Keratinocyte (primary cell): Measurements from ENCODE around the gene SPATS2L. TPM values are rescaled to one million over a fixed set of nuclear protein-coding genes. Genes with fewer than 3 reads are reported as not detected.

Experiments used
- DNase-seq: peaks from one replicate; pipeline ENCODE4 v3.0.0-alpha.2; 2011; ENCODE audit warnings: low read depth, missing footprints, low spot score
- FAIRE-seq: peaks from 2 replicates; lab custom pipeline; 2011; peaks lifted over from hg19 to GRCh38; lab: Jason Lieb, UNC
- H2AFZ ChIP-seq: 2 replicates; pipeline ENCODE4 v1.6.0; 2012; ENCODE audit warnings: low read length, control low read depth, inconsistent platforms; ENCODE audit not compliant: control insufficient read depth
- H3K27ac ChIP-seq: 2 replicates; pipeline ENCODE4 v1.5.1; 2011; ENCODE audit warnings: low read length; ENCODE audit not compliant: control insufficient read depth, insufficient read depth
- H3K27me3 ChIP-seq: 3 replicates; pipeline ENCODE4 v1.6.0; 2011; ENCODE audit warnings: low read length; ENCODE audit not compliant: control insufficient read depth, insufficient read depth; ENCODE audit errors: extremely low read depth
- H3K36me3 ChIP-seq, 2 experiments: 2 replicates in 1 of 2; 3 replicates in 1 of 2; pipeline ENCODE4 v1.5.1; 2011; ENCODE audit warnings: low read length in 2 of 2, mild to moderate bottlenecking in 1 of 2; ENCODE audit not compliant: control insufficient read depth in 2 of 2, insufficient read depth in 2 of 2; ENCODE audit errors: extremely low read depth in 1 of 2
- H3K4me1 ChIP-seq: 3 replicates; pipeline ENCODE4 v1.5.1; 2011; ENCODE audit warnings: low read length; ENCODE audit not compliant: control insufficient read depth, insufficient read depth; ENCODE audit errors: extremely low read depth
- H3K4me2 ChIP-seq: 3 replicates; pipeline ENCODE4 v1.6.0; 2011; ENCODE audit warnings: low read depth, low read length; ENCODE audit not compliant: control insufficient read depth, insufficient read depth; ENCODE audit errors: extremely low read depth
- H3K4me3 ChIP-seq, 3 experiments: fragments of 200-600 bp in 1 of 3; sonication (generic) in 1 of 3; 2 replicates in 2 of 3; 3 replicates in 1 of 3; pipeline ENCODE4 v1.5.1; 2011 to 2016; ENCODE audit warnings: low read length in 3 of 3, mild to moderate bottlenecking in 3 of 3, control low read depth in 2 of 3, inconsistent platforms in 1 of 3, low read depth in 1 of 3, mixed read lengths in 1 of 3, mixed run types in 1 of 3, moderate library complexity in 1 of 3; ENCODE audit not compliant: control insufficient read depth in 2 of 3, insufficient read depth in 2 of 3; ENCODE audit errors: extremely low read depth in 1 of 3
- H3K79me2 ChIP-seq: 2 replicates; pipeline ENCODE4 v1.6.0; 2012; ENCODE audit warnings: low read length; ENCODE audit not compliant: control insufficient read depth, insufficient read depth
- H3K9ac ChIP-seq: 3 replicates; pipeline ENCODE4 v1.6.0; 2011; ENCODE audit warnings: low read length; ENCODE audit not compliant: control insufficient read depth, insufficient read depth; ENCODE audit errors: extremely low read depth
- H3K9me1 ChIP-seq: 3 replicates; pipeline ENCODE4 v1.6.0; 2011; ENCODE audit warnings: low read length; ENCODE audit not compliant: control insufficient read depth, insufficient read depth; ENCODE audit errors: extremely low read depth
- H3K9me3 ChIP-seq: 2 replicates; pipeline ENCODE4 v1.5.1; 2012; ENCODE audit warnings: low read depth, low read length; ENCODE audit not compliant: control insufficient read depth
- H4K20me1 ChIP-seq: 3 replicates; pipeline ENCODE4 v1.6.0; 2011; ENCODE audit warnings: low read length; ENCODE audit not compliant: control insufficient read depth, insufficient read depth; ENCODE audit errors: extremely low read depth
- EZH2 ChIP-seq: IDR thresholded peaks from one replicate; pipeline ENCODE4 v1.6.1; 2012; ENCODE audit warnings: inconsistent platforms, mild to moderate bottlenecking, low read length, moderate library complexity
- dilution Hi-C: fragments of 300-500 bp; cut with MboI; formaldehyde crosslinking; loops from one replicate; pipeline ENCODE4 v1.7.0; 2020; ENCODE audit warnings: low sequenced_read_pairs; ENCODE audit not compliant: extremely low pct_ligation_motif_present
- polyA plus RNA-seq, 5 experiments: library from polyadenylated mRNA; depleted of rRNA in 3 of 5; stranded (reverse) in 3 of 5; stranded (forward) in 1 of 5; unstranded in 1 of 5; fragments of >200 nt; gene quantifications; 1 replicate in 1 of 5; 2 replicates in 3 of 5; 3 replicates in 1 of 5; pipeline versions ENCODE4 v1.2.1 to v1.2.3, GENCODE V29; 2011 to 2012; ENCODE audit warnings: missing spikeins in 2 of 5, low read depth in 1 of 5, low replicate concordance in 1 of 5
- TF ChIP-seq, protein P1 (sequence below), 3 experiments: IDR thresholded peaks in 1 of 3; conservative IDR thresholded peaks in 1 of 3; optimal IDR thresholded peaks in 1 of 3; 2 replicates in 2 of 3; 3 replicates in 1 of 3; pipeline versions ENCODE3 to v1.5.1; 2011; ENCODE audit warnings: low read length in 3 of 3, mild to moderate bottlenecking in 3 of 3, moderate library complexity in 2 of 3, control low read depth in 1 of 3, inconsistent platforms in 1 of 3; ENCODE audit not compliant: insufficient read depth in 2 of 3; ENCODE audit errors: extremely low read depth in 1 of 3

The SPATS2L gene
- polyA plus RNA-seq, 1 donor (not counting 4 experiments of a cell fraction or from before 2014, with no cell fraction given): 95.3 TPM

- Histone ChIP-seq H3K4me2 (no peak overlapping the region), H3K4me3 (no peak overlapping the region), H3K79me2 (no peaks in the 10 kb centered on the region), H4K20me1 (no peaks in the 10 kb centered on the region), H2AFZ (no peak overlapping the region), H3K9ac (no peak overlapping the region), H3K27ac (no peak overlapping the region), H3K9me3 (no peaks in the 10 kb centered on the region), H3K27me3 (no peaks in the 10 kb centered on the region), H3K9me1 (no peaks in the 10 kb centered on the region), H3K4me1 (no peaks in the 10 kb centered on the region), H3K36me3 (peaks cover 17% of the 10 kb centered on the region in 2 experiments)
- DNase-seq (no peak), FAIRE-seq (no peak)
- dilution Hi-C loops: no loop called here
- TF ChIP-seq, protein P1, sequence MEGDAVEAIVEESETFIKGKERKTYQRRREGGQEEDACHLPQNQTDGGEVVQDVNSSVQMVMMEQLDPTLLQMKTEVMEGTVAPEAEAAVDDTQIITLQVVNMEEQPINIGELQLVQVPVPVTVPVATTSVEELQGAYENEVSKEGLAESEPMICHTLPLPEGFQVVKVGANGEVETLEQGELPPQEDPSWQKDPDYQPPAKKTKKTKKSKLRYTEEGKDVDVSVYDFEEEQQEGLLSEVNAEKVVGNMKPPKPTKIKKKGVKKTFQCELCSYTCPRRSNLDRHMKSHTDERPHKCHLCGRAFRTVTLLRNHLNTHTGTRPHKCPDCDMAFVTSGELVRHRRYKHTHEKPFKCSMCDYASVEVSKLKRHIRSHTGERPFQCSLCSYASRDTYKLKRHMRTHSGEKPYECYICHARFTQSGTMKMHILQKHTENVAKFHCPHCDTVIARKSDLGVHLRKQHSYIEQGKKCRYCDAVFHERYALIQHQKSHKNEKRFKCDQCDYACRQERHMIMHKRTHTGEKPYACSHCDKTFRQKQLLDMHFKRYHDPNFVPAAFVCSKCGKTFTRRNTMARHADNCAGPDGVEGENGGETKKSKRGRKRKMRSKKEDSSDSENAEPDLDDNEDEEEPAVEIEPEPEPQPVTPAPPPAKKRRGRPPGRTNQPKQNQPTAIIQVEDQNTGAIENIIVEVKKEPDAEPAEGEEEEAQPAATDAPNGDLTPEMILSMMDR (optimal IDR thresholded peaks at IDR 0.05 in 1 of 3, IDR thresholded peaks at IDR 0.05 in 1 of 3, conservative IDR thresholded peaks at IDR 0.05 in 1 of 3; ENCODE audit: extremely low read depth in 1 of 3, insufficient read depth in 2 of 3, low read length in 3 of 3): no peak
- TF ChIP-seq EZH2: no peak
Measured at GRCh38 chr2:200494048-200494447, 187.6 kb downstream of the SPATS2L start.

DNA sequence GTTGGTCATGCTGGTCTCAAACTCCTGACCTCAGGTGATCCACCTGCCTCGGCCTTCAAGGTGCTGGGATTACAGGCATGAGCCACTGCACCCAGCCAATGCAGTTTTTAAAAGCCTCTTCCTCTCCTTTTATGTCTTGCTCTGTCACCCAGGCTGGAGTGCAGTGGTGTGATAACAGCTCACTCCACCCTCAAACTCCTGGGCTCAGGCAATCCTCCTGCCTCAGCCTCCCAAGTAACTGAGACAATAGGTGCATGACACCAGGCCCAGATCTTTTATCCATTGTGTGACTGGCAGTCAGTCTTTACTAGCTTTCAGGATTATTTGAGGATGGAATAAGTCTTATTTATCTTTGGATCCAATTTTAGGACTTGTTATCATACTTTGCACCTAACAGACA is 190.2 kb downstream of the SPATS2L start:
- no peak overlapping the region for H2AFZ ChIP-seq
- no peaks in the 10 kb centered on the region for H3K4me1 ChIP-seq
- DNase-seq: no peak
- H3K4me3 ChIP-seq: no peak overlapping the region
- no peak overlapping the region for H3K27ac ChIP-seq
- FAIRE-seq: no peak
- no peak for TF ChIP-seq EZH2
- TF ChIP-seq, protein P1 (optimal IDR thresholded peaks at IDR 0.05 in 1 of 3, IDR thresholded peaks at IDR 0.05 in 1 of 3, conservative IDR thresholded peaks at IDR 0.05 in 1 of 3; ENCODE audit: extremely low read depth in 1 of 3, insufficient read depth in 2 of 3, low read length in 3 of 3): no peak
- no peak overlapping the region for H3K4me2 ChIP-seq
- peaks cover 8 to 9% of the 10 kb centered on the region in 2 experiments for H3K36me3 ChIP-seq
- H3K9me1 ChIP-seq: no peaks in the 10 kb centered on the region
- H3K27me3 ChIP-seq: no peaks in the 10 kb centered on the region
- H3K9me3 ChIP-seq: no peaks in the 10 kb centered on the region
- dilution Hi-C loops: no loop called here
- no peaks in the 10 kb centered on the region for H3K79me2 ChIP-seq
- no peak overlapping the region for H3K9ac ChIP-seq
- no peaks in the 10 kb centered on the region for H4K20me1 ChIP-seq
